ENCODE measurements around the gene APBB3. TPM values are rescaled to one million over a fixed set of nuclear protein-coding genes. Genes with fewer than 3 reads are reported as not detected.

APBB3 gene
- total and polyA plus RNA-seq, 9 of the 15 experiments (the other 6 are each of a cell fraction or from before 2014, with no cell fraction given), result 0.17 to 24.3 (median 9.5) TPM

GRCh38 chr5:140611020-140611521 lies 46.7 kb upstream of the APBB3 start (continued):
- TF ChIP-seq TEAD4 (IDR thresholded peaks at IDR 0.05; ENCODE audit: low read length) (peak; percentile 96), TEAD4 (CRISPR knock-in tag; IDR thresholded peaks at IDR 0.05; ENCODE audit: borderline replicate concordance) (no peak), ZBTB5 (IDR thresholded peaks at IDR 0.05) (no peak), SNRNP70 (optimal IDR thresholded peaks at IDR 0.05; ENCODE audit: low read depth, low read length) (no peak), HSF4 (CRISPR knock-in tag; IDR thresholded peaks at IDR 0.05; ENCODE audit: borderline replicate concordance) (no peak), ZMIZ1 (IDR thresholded peaks at IDR 0.05; ENCODE audit: low read depth in 2 of 2, low read length in 2 of 2) (peak in 1 of 2 experiments; percentile 82; a peak in 1 of 4 replicates), ARID1B (IDR thresholded peaks at IDR 0.05) (peak; percentile 97), RERE (CRISPR knock-in tag; IDR thresholded peaks at IDR 0.05; ENCODE audit: borderline replicate concordance) (no peak), CCAR2 (IDR thresholded peaks at IDR 0.05; ENCODE audit: low read depth, low read length) (no peak), POLR2AphosphoS5 (IDR thresholded peaks at IDR 0.05; ENCODE audit: control insufficient read depth, insufficient read depth, low read depth, low read length) (peak; percentile 90), ARNT (IDR thresholded peaks at IDR 0.05) (peak in 1 of 2 experiments; percentile 92), NFIC (IDR thresholded peaks at IDR 0.05) (peak; percentile 93), CBX2 (IDR thresholded peaks at IDR 0.05; ENCODE audit: insufficient read depth, low read length, poor library complexity, severe bottlenecking) (no peak), ZKSCAN1 (IDR thresholded peaks at IDR 0.05; ENCODE audit: low read depth, low read length) (0 out of 2 replicates have a peak, but pooled peaks have one; percentile 14), FOXJ2 (tag; IDR thresholded peaks at IDR 0.05) (peak; percentile 78; the same call in 1 of the 2 replicates), IRF1 (CRISPR knock-in tag; IDR thresholded peaks at IDR 0.05; ENCODE audit: borderline replicate concordance) (no peak)

All from K562 (cell line).